ENCODE data around the gene CPA1. TPM values are rescaled to one million over a fixed set of nuclear protein-coding genes. Genes with fewer than 3 reads are reported as not detected.

CPA1 gene
- total and polyA plus RNA-seq, 4 donors: 0.31 to 12.5 (median 0.73) TPM

- TF ChIP-seq CTCF (IDR thresholded peaks at IDR 0.05; ENCODE audit: control extremely low read depth, extremely low read depth): no peak
- Histone ChIP-seq H3K36me3 (ENCODE audit: control insufficient read depth in 4 of 4, insufficient read depth in 4 of 4, low read length in 4 of 4) (no peaks in the 10 kb centered on the region), H3K9me3 (ENCODE audit: control insufficient read depth in 4 of 4, insufficient read depth in 3 of 4, low read length in 3 of 4) (no peaks in the 10 kb centered on the region), H3K27ac (ENCODE audit: low read depth in 1 of 2, low read length in 1 of 2) (peak overlapping the region in 1 of 2 donors; percentile 34), H3K27me3 (ENCODE audit: control insufficient read depth in 3 of 3, insufficient read depth in 3 of 3, low read length in 2 of 3) (no peaks in the 10 kb centered on the region), H3K4me1 (ENCODE audit: control insufficient read depth in 5 of 5, insufficient read depth in 5 of 5, low read length in 5 of 5) (peaks cover 0 to 53% (median 29%) of the 10 kb centered on the region in 5 donors), H3K9ac (ENCODE audit: insufficient read depth in 1 of 2, low read length in 2 of 2) (no peak overlapping the region), H3K4me3 (no peak overlapping the region)
- DNase-seq: peak in 1 of 3 donors; percentile 41
- WGBS, 2 donors: 84 to 85% methylated on average over 19 of the region's 19 CpGs
- no peak for ATAC-seq (ENCODE audit: insufficient read depth, low FRiP score)
Measured at GRCh38 chr7:130367836-130368746, 12.2 kb upstream of the CPA1 start.

DNA sequence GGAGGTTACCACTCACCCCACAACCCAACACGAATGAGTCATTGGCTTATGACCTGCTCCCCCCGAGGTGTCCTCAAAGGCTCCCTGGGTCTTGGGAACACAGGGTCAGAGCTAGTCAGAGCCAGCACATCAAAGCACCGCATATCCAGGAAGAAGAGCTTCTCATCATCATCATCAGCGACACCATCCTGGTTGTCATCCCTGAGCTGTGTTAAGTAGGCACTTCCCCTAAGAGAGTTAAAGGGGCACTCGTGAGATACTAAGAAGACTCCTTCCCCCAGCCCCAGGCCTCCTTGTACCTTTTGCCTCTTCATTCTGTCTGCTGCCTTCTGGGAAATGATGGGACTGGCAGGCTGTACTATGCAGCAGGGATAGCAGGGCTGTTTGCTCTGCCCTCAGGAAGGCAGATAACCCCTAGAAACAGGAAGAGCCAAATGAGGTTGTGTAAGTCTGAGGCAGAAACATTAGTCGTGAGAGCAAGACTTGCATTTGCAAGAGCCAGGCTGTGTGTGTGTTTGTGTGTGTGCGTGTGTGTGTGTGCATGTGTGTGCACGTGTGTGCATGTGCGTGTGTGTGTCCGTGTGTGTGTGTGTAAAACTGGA is 11.1 kb upstream of the CPA1 start:
- TF ChIP-seq CTCF (IDR thresholded peaks at IDR 0.05; ENCODE audit: control extremely low read depth, extremely low read depth): no peak
- peak; percentile 68 to 88 (median 77) for DNase-seq

GRCh38 chr7:130369831-130370550 is 10.3 kb upstream of the CPA1 start:
- Histone ChIP-seq H3K4me1 (ENCODE audit: control insufficient read depth in 5 of 5, insufficient read depth in 5 of 5, low read length in 5 of 5) (peaks cover 0 to 70% (median 43%) of the 10 kb centered on the region in 5 donors), H3K27me3 (ENCODE audit: control insufficient read depth in 3 of 3, insufficient read depth in 3 of 3, low read length in 2 of 3) (no peaks in the 10 kb centered on the region), H3K9ac (ENCODE audit: insufficient read depth in 1 of 2, low read length in 2 of 2) (no peak overlapping the region), H3K27ac (ENCODE audit: low read depth in 1 of 2, low read length in 1 of 2) (peak overlapping the region in 1 of 2 donors; percentile 37), H3K36me3 (ENCODE audit: control insufficient read depth in 4 of 4, insufficient read depth in 4 of 4, low read length in 4 of 4) (no peaks in the 10 kb centered on the region), H3K9me3 (ENCODE audit: control insufficient read depth in 4 of 4, insufficient read depth in 3 of 4, low read length in 3 of 4) (no peaks in the 10 kb centered on the region), H3K4me3 (no peak overlapping the region)
- DNase-seq (no peak), ATAC-seq (ENCODE audit: insufficient read depth, low FRiP score) (no peak)
- WGBS, 2 donors: 69 to 82% methylated on average over 3 of the region's 3 CpGs
- TF ChIP-seq CTCF (IDR thresholded peaks at IDR 0.05; ENCODE audit: control extremely low read depth, extremely low read depth): no peak

More for the DNA sequence above, 11.1 kb upstream of the CPA1 start:
- no peaks in the 10 kb centered on the region for H3K36me3 ChIP-seq (ENCODE audit: control insufficient read depth in 4 of 4, insufficient read depth in 4 of 4, low read length in 4 of 4)
- 28 to 33% methylated on average over 10 of the region's 10 CpGs for WGBS, 2 donors
- peaks cover 0 to 64% (median 40%) of the 10 kb centered on the region in 5 donors for H3K4me1 ChIP-seq (ENCODE audit: control insufficient read depth in 5 of 5, insufficient read depth in 5 of 5, low read length in 5 of 5)
- H3K27me3 ChIP-seq (ENCODE audit: control insufficient read depth in 3 of 3, insufficient read depth in 3 of 3, low read length in 2 of 3): no peaks in the 10 kb centered on the region
- H3K9me3 ChIP-seq (ENCODE audit: control insufficient read depth in 4 of 4, insufficient read depth in 3 of 4, low read length in 3 of 4): no peaks in the 10 kb centered on the region
- no peak overlapping the region for H3K4me3 ChIP-seq
- no peak overlapping the region for H3K9ac ChIP-seq (ENCODE audit: insufficient read depth in 1 of 2, low read length in 2 of 2)
- H3K27ac ChIP-seq (ENCODE audit: low read depth in 1 of 2, low read length in 1 of 2): peak overlapping the region in 1 of 2 donors; percentile 13
- ATAC-seq (ENCODE audit: insufficient read depth, low FRiP score): no peak
